ENCODE results near the gene DNAJC8. TPM values are rescaled to one million over a fixed set of nuclear protein-coding genes. Genes with fewer than 3 reads are reported as not detected.

The DNAJC8 gene
- total and polyA plus RNA-seq, 10 of the 15 experiments (the other 5 are each of a cell fraction or from before 2014, with no cell fraction given): 91.2 to 296 (median 152) TPM

DNA sequence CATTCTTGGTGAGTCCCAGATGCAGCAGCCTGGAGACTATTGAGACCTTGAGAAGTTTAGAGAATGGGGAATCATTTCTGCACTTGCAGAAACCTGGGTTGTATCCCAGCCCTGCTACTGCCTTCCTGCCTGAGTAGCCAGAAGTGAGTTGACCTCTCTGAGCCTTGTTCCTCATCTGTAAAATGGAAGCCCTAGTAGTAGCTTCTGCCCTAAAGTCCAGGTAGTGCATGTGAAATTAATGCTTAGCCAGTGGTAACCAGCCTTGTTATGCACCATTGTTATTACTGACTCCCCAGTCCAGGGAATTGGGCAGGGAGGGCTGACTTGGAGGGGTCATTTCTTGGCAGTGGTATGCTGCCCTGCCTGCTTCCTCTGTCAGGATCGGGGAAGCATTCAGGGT, 32.1 kb upstream of the DNAJC8 start (continued):
- TF ChIP-seq, protein P1, sequence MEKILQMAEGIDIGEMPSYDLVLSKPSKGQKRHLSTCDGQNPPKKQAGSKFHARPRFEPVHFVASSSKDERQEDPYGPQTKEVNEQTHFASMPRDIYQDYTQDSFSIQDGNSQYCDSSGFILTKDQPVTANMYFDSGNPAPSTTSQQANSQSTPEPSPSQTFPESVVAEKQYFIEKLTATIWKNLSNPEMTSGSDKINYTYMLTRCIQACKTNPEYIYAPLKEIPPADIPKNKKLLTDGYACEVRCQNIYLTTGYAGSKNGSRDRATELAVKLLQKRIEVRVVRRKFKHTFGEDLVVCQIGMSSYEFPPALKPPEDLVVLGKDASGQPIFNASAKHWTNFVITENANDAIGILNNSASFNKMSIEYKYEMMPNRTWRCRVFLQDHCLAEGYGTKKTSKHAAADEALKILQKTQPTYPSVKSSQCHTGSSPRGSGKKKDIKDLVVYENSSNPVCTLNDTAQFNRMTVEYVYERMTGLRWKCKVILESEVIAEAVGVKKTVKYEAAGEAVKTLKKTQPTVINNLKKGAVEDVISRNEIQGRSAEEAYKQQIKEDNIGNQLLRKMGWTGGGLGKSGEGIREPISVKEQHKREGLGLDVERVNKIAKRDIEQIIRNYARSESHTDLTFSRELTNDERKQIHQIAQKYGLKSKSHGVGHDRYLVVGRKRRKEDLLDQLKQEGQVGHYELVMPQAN (conservative IDR thresholded peaks at IDR 0.05): no peak
- TF ChIP-seq, protein P2, sequence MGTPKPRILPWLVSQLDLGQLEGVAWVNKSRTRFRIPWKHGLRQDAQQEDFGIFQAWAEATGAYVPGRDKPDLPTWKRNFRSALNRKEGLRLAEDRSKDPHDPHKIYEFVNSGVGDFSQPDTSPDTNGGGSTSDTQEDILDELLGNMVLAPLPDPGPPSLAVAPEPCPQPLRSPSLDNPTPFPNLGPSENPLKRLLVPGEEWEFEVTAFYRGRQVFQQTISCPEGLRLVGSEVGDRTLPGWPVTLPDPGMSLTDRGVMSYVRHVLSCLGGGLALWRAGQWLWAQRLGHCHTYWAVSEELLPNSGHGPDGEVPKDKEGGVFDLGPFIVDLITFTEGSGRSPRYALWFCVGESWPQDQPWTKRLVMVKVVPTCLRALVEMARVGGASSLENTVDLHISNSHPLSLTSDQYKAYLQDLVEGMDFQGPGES (IDR thresholded peaks at IDR 0.05): no peak
- TF ChIP-seq BRCA1 (IDR thresholded peaks at IDR 0.05; ENCODE audit: low read depth, low read length) (no peak), RFX5 (IDR thresholded peaks at IDR 0.05; ENCODE audit: low read depth, low read length) (no peak), MEF2B (IDR thresholded peaks at IDR 0.05; ENCODE audit: partially characterized antibody, poor library complexity, severe bottlenecking) (no peak), DPF2 (IDR thresholded peaks at IDR 0.05) (no peak)

DNA sequence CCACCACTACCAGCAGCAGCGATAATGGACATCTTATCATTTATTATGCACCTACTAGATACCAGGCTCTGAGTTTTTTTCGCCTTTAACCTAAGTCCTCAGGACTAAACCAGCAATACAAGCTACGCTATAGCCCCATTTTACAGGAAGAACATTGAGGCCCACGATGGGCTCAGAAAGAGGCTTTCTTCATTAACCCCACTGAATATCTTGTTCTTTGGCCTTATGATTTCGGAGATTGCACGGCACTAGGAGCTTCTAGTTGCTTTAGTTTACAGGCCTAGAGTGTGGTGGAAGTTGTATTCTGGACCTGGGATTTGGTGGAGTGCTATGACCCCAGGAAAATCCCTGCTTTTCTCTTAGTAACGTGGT, 28.0 kb upstream of the DNAJC8 start:
- H2AFZ ChIP-seq (ENCODE audit: control insufficient read depth, low read depth, low read length): no peak overlapping the region
- FAIRE-seq (no peak), DNase-seq (ENCODE audit: low read depth, low spot score) (no peak), ATAC-seq (no peak)
- H4K20me1 ChIP-seq (ENCODE audit: control insufficient read depth, insufficient read depth): 0 out of 2 replicates have a peak, but pooled peaks cover 4% of the 10 kb centered on the region
- intact Hi-C loops (cut with micrococcal nuclease; ENCODE audit: unreplicated experiment): no loop called here
- H3K9me3 ChIP-seq (replicated peaks; ENCODE audit: control insufficient read depth, insufficient read depth, low read length): no peaks in the 10 kb centered on the region
- no peaks in the 10 kb centered on the region for H3K27me3 ChIP-seq (replicated peaks in 1 of 2; ENCODE audit: control insufficient read depth in 2 of 2, insufficient read depth in 2 of 2, low read length in 1 of 2)
- no TSS peak for BruUV-seq (replicated peaks)
- no peak overlapping the region for H3K27ac ChIP-seq (ENCODE audit: control insufficient read depth, insufficient read depth)
- SMC1A ChIA-PET (ENCODE audit: uncharacterized antibody, unreplicated experiment): interaction anchor here (1.2 to 1.6 kb wide), 2 partner anchors 12 to 99 kb away, joined by 4 to 6 read pairs; no protein-coding TSS in a partner anchor
- H3K4me1 ChIP-seq (ENCODE audit: control insufficient read depth, insufficient read depth, low read length): peaks cover 5% of the 10 kb centered on the region
- no peaks in the 10 kb centered on the region for H3K36me3 ChIP-seq (ENCODE audit: control insufficient read depth in 2 of 2, insufficient read depth in 2 of 2, low read length in 1 of 2)
- in situ Hi-C loops (cut with MboI): no loop called here
- TF ChIP-seq MEF2B (IDR thresholded peaks at IDR 0.05; ENCODE audit: partially characterized antibody, poor library complexity, severe bottlenecking): no peak
- TF ChIP-seq CHD1 (IDR thresholded peaks at IDR 0.05; ENCODE audit: low read depth, low read length): no peak
- no peak for TF ChIP-seq ZNF384 (IDR thresholded peaks at IDR 0.05; ENCODE audit: borderline replicate concordance, low read depth, low read length)
- TF ChIP-seq NR2C2 (IDR thresholded peaks at IDR 0.05; ENCODE audit: borderline replicate concordance, control insufficient read depth, insufficient read length, low read depth): no peak
- no peak for TF ChIP-seq LARP7 (IDR thresholded peaks at IDR 0.05)
- no peak for TF ChIP-seq POLR2A (IDR thresholded peaks at IDR 0.05; ENCODE audit: low read depth, low read length)
- TF ChIP-seq ZNF24 (IDR thresholded peaks at IDR 0.05): no peak
- TF ChIP-seq ZSCAN29 (IDR thresholded peaks at IDR 0.05): no peak
- TF ChIP-seq POLR2AphosphoS5 (IDR thresholded peaks at IDR 0.05; ENCODE audit: low read length): no peak
- TF ChIP-seq ATF7 (IDR thresholded peaks at IDR 0.05; ENCODE audit: low read depth): no peak
- TF ChIP-seq ZNF622 (IDR thresholded peaks at IDR 0.05): no peak
- no peak for TF ChIP-seq MTA3 (IDR thresholded peaks at IDR 0.05; ENCODE audit: borderline replicate concordance, low read length)
- H3K79me2 ChIP-seq (ENCODE audit: control insufficient read depth, insufficient read depth, low read length): peaks cover 33% of the 10 kb centered on the region
- peak overlapping the region; percentile 75 for H3K4me2 ChIP-seq (ENCODE audit: control insufficient read depth, insufficient read depth)
- CTCF ChIA-PET: interaction anchor here (2.7 kb wide), 1 partner anchor 12 kb away, joined by 21 read pairs; no protein-coding TSS in a partner anchor
- peak overlapping the region; percentile 40; the same call in 1 of the 2 replicates for H3K9ac ChIP-seq (ENCODE audit: control insufficient read depth, insufficient read depth, low read length)
- WGBS (ENCODE audit: insufficient coverage, insufficient replicate concordance, low lambda C conversion rate, missing lambda C conversion rate): 79% methylated on average over 7 of the region's 7 CpGs
- POLR2A ChIA-PET: interaction anchor here (0.6 to 6.5 kb wide), 2 partner anchors 12 to 26 kb away, joined by 5 to 51 read pairs; no protein-coding TSS in a partner anchor
- H3K4me3 ChIP-seq: peak overlapping the region; percentile 97
- RAD21 ChIA-PET (ENCODE audit: unreplicated experiment): interaction anchor here (4.4 kb wide), 1 partner anchor 12 kb away, joined by 28 read pairs; no protein-coding TSS in a partner anchor

Measured in GM12878 (cell line).